GM21390 (cell line): ENCODE data around the gene ELMO1.

Source experiments
- ATAC-seq: cut with Tn5 transposase; IDR thresholded peaks from one replicate; pipeline ENCODE4 v1.9.1; 2021; ENCODE audit not compliant: unreplicated experiment

The ELMO1 gene

GRCh38 chr7:37037286-37037685, 411.4 kb downstream of the ELMO1 start:
- ATAC-seq = no peak

GRCh38 chr7:37035631-37036030, 413.0 kb downstream of the ELMO1 start:
- no peak for ATAC-seq

GRCh38 chr7:37033141-37033540, 415.5 kb downstream of the ELMO1 start:
- no peak for ATAC-seq

- no peak for ATAC-seq
Observed at GRCh38 chr7:37032258-37032601, 416.4 kb downstream of the ELMO1 start.

GRCh38 chr7:37031571-37032257, 416.9 kb downstream of the ELMO1 start:
- no peak for ATAC-seq

GRCh38 chr7:37028909-37029440, 419.7 kb downstream of the ELMO1 start:
- no peak for ATAC-seq

- no peak for ATAC-seq
Observed at GRCh38 chr7:37027557-37028341, 420.9 kb downstream of the ELMO1 start.

GRCh38 chr7:37027104-37027503, 421.6 kb downstream of the ELMO1 start:
- no peak for ATAC-seq

GRCh38 chr7:37018954-37019353, 429.7 kb downstream of the ELMO1 start:
- ATAC-seq = no peak

- no peak for ATAC-seq
Observed at GRCh38 chr7:37016064-37016878, 432.4 kb downstream of the ELMO1 start.

GRCh38 chr7:37015353-37016034, 433.2 kb downstream of the ELMO1 start:
- no peak for ATAC-seq

GRCh38 chr7:37013771-37014170, 434.9 kb downstream of the ELMO1 start:
- ATAC-seq = no peak

GRCh38 chr7:37011151-37011890, 437.3 kb downstream of the ELMO1 start:
- ATAC-seq = no peak

GRCh38 chr7:37009125-37009675, 439.5 kb downstream of the ELMO1 start:
- ATAC-seq = no peak

- ATAC-seq = no peak
Observed at GRCh38 chr7:37007691-37008090, 441.0 kb downstream of the ELMO1 start.

GRCh38 chr7:37007268-37007667, 441.4 kb downstream of the ELMO1 start:
- no peak for ATAC-seq

- no peak for ATAC-seq
Observed at GRCh38 chr7:37006764-37007163, 441.9 kb downstream of the ELMO1 start.

GRCh38 chr7:37000511-37000910, 448.2 kb downstream of the ELMO1 start:
- ATAC-seq = no peak

GRCh38 chr7:36999626-37000485, 448.8 kb downstream of the ELMO1 start:
- ATAC-seq = no peak
